ENCODE results near the gene PTPRN2.
"Not testable (repeated sequence)": the region's sequence is repeated elsewhere in the genome, so short reads cannot be mapped to it uniquely, and the experiment has no call there.

The PTPRN2 gene

DNA sequence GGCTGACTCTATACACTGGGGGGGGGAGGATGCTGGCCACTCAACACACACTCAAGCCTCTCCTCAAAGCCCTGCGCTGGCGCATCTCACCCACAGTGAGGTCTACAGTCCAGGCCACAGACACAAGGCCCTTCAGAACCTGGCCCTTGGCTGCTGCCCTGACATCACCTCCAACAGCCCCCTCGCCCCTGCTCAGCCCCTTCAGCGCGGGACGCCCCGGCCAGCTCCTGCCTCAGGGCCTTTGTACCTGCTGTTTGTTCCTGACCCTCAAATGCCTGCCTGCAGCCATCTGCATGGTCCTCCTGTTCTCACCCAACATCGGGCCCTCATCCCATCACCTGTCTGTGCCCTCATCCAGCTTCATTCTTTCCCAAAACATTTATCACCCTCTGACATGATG lies 678.3 kb downstream of the PTPRN2 start:
- no peak for TF ChIP-seq POLR2A (IDR thresholded peaks at IDR 0.05; ENCODE audit: low read depth, low read length)
- FAIRE-seq, result no peak
- DNase-seq (ENCODE audit: insufficient read length, low spot score), result no peak

- no peak for TF ChIP-seq POLR2A (IDR thresholded peaks at IDR 0.05; ENCODE audit: low read depth, low read length)
- DNase-seq (ENCODE audit: insufficient read length, low spot score) (peak; percentile 35), FAIRE-seq (no peak)
Measured at GRCh38 chr7:157908006-157908782, 679.4 kb downstream of the PTPRN2 start.

- no peak for DNase-seq (ENCODE audit: insufficient read length, low spot score)
- no peak for FAIRE-seq
Measured at GRCh38 chr7:157907091-157907490, 680.5 kb downstream of the PTPRN2 start.

GRCh38 chr7:157906583-157906982 lies 681.0 kb downstream of the PTPRN2 start:
- FAIRE-seq, result no peak
- DNase-seq (ENCODE audit: insufficient read length, low spot score), result no peak

More at GRCh38 chr7:157907091-157907490, 680.5 kb downstream of the PTPRN2 start:
- TF ChIP-seq POLR2A (IDR thresholded peaks at IDR 0.05; ENCODE audit: low read depth, low read length), result no peak

GRCh38 chr7:157905651-157906461 lies 681.8 kb downstream of the PTPRN2 start:
- FAIRE-seq, result no peak
- DNase-seq (ENCODE audit: insufficient read length, low spot score), result peak; percentile 14
- no peak for TF ChIP-seq POLR2A (IDR thresholded peaks at IDR 0.05; ENCODE audit: low read depth, low read length)

More at GRCh38 chr7:157906583-157906982, 681.0 kb downstream of the PTPRN2 start:
- no peak for TF ChIP-seq POLR2A (IDR thresholded peaks at IDR 0.05; ENCODE audit: low read depth, low read length)

DNA sequence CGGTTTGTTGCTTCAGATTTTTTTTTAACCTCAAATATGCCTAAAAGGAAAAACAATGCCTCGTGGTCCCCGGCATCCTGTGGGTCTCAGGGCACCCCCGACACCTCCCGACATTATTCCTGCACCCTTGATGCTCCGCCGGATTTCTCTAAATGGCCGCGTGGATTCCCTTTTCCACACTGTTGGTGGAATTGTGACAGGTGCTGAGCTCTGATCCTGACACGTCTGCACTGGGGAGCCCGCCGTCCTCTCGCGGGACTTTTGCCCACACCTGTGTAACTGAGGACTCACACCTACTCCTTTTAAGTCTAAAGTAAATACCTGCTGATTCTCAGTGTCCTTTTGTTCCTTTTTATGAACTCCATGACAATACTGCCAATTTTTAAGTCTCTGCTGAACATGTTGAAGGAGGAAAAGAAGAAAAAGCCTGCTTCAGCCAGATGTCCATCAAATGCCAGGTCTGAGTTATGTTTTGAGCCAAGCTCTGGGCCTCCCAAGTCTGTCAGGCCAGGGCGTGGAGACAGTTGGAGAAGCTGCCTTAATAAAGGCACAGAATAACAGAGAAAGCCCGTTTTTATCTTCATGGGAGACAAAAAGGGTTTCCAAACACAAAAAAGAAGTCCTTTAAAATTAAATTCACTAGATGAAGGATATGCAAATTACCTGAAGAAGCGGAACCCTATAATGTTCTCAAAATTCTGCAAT lies 682.6 kb downstream of the PTPRN2 start:
- DNase-seq (ENCODE audit: insufficient read length, low spot score) (no peak), FAIRE-seq (no peak)
- TF ChIP-seq POLR2A (IDR thresholded peaks at IDR 0.05; ENCODE audit: low read depth, low read length), result no peak

GRCh38 chr7:157904211-157904865 lies 683.3 kb downstream of the PTPRN2 start:
- FAIRE-seq, result no peak
- DNase-seq (ENCODE audit: insufficient read length, low spot score), result no peak
- no peak for TF ChIP-seq POLR2A (IDR thresholded peaks at IDR 0.05; ENCODE audit: low read depth, low read length)

DNA sequence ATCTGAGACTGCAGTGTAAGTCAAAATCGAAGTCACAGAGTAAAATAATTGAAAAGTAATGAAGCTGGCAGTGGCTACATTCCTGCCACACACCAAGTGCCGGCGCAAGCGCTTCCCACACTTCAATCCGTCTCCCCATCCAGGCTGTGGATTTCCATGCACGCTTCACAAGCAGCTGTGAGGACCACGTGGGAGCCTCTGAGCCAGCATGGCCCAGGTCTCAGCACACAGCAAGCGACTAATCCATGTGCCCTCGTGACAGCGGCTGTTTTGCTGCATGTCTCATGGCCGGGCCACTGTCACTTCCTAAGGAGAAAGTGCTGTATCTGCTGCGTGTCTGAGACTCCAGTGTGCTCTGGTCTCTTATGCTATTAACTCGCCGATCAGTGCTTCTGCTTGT lies 683.9 kb downstream of the PTPRN2 start:
- no peak for FAIRE-seq
- DNase-seq (ENCODE audit: insufficient read length, low spot score), result no peak

GRCh38 chr7:157903296-157903695 lies 684.3 kb downstream of the PTPRN2 start:
- TF ChIP-seq POLR2A (IDR thresholded peaks at IDR 0.05; ENCODE audit: low read depth, low read length), result no peak
- DNase-seq (ENCODE audit: insufficient read length, low spot score) (no peak), FAIRE-seq (no peak)

More for the DNA sequence above, 683.9 kb downstream of the PTPRN2 start:
- TF ChIP-seq POLR2A (IDR thresholded peaks at IDR 0.05; ENCODE audit: low read depth, low read length), result no peak

GRCh38 chr7:157901816-157902610 lies 685.6 kb downstream of the PTPRN2 start:
- FAIRE-seq; DNase-seq (ENCODE audit: insufficient read length, low spot score): not testable (repeated sequence)

DNA sequence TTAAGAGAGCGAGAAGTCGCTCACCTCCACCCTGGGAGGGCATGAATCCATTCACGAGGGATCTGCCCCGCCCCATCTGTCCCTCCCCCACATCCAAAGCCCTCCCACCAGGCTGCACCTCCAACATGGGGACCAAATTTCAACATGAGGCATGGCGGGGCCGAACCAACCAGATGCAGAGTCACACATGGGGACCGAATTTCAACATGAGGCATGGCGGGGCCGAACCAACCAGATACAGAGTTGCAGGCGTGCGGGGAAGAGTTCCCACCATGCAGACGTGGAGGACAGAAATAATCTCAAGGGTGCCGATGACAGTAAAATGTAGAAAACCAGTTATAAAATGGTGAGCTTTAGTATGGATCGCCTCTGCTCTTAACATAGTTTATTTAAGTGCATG lies 686.5 kb downstream of the PTPRN2 start:
- DNase-seq (ENCODE audit: insufficient read length, low spot score) (no peak), FAIRE-seq (no peak)
- no peak for TF ChIP-seq POLR2A (IDR thresholded peaks at IDR 0.05; ENCODE audit: low read depth, low read length)

- no peak for DNase-seq (ENCODE audit: insufficient read length, low spot score)
- no peak for FAIRE-seq
- TF ChIP-seq POLR2A (IDR thresholded peaks at IDR 0.05; ENCODE audit: low read depth, low read length), result no peak
Measured at GRCh38 chr7:157900556-157900955, 687.1 kb downstream of the PTPRN2 start.

GRCh38 chr7:157900011-157900410 lies 687.6 kb downstream of the PTPRN2 start:
- DNase-seq (ENCODE audit: insufficient read length, low spot score) (no peak), FAIRE-seq (no peak)
- no peak for TF ChIP-seq POLR2A (IDR thresholded peaks at IDR 0.05; ENCODE audit: low read depth, low read length)
